SK-N-MC (cell line): ENCODE measurements around the gene COL21A1.

ENCODE experiments used
- EZH2 ChIP-seq: fragments of 200-600 bp; sonication (generic); IDR thresholded peaks from one replicate; pipeline ENCODE4 v1.6.1; 2017; ENCODE audit warnings: antibody characterized with exemption
- FOXP2 ChIP-seq: optimal IDR thresholded peaks from 2 replicates; pipeline ENCODE3; 2011; ENCODE audit warnings: mild to moderate bottlenecking, moderate library complexity; ENCODE audit not compliant: insufficient read depth; ENCODE audit errors: extremely low read length, control extremely low read depth
- POLR2AphosphoS5 ChIP-seq: IDR thresholded peaks from 2 replicates; pipeline ENCODE4 v1.6.1; 2012; ENCODE audit warnings: mild to moderate bottlenecking, low read depth, low read length, borderline replicate concordance

DNA sequence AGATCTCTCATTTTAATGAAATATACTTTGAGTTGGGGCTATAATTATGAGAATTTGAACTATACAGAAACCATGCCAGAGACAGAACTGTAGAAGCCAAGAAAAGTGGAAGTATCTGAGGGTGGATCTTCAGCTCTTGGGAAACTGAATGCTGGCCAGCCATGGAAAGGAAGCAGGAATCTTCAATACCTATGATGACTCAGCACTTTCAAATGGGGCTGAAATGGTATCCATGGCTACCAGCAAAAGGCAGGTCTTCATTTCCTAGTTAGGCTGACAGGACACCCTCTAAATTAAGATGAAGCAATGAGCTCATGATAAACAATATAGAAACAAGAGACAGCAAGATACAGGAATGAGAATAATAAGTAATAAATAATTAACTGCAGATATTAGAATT, 171.3 kb downstream of the COL21A1 start:
- TF ChIP-seq EZH2 (no peak), POLR2AphosphoS5 (no peak), FOXP2 (no peak)
